ENCODE data around the gene KRTAP5-2. TPM values are rescaled to one million over a fixed set of nuclear protein-coding genes. Genes with fewer than 3 reads are reported as not detected.

The KRTAP5-2 gene
- total RNA-seq, 1 donor from 2014 or later, result not detected

- peak overlapping the region; percentile 69 for H3K4me3 Mint-ChIP-seq (ENCODE audit: unreplicated experiment)
- no peak for DNase-seq (ENCODE audit: low read depth)
- no peaks in the 10 kb centered on the region for H3K4me1 Mint-ChIP-seq (ENCODE audit: low read depth, unreplicated experiment)
- Histone ChIP-seq H3K79me2 (ENCODE audit: insufficient read depth, low read length) (peaks cover 15% of the 10 kb centered on the region), H3K9ac (ENCODE audit: low read length) (no peak overlapping the region), H3K4me1 (ENCODE audit: insufficient read depth, low read length) (no peaks in the 10 kb centered on the region), H3K27ac (ENCODE audit: low read depth, low read length) (no peak overlapping the region), H3K4me2 (ENCODE audit: low read length) (peak overlapping the region; percentile 81), H3K9me3 (ENCODE audit: insufficient read depth, low read depth, low read length) (no peaks in the 10 kb centered on the region), H3K36me3 (ENCODE audit: insufficient read depth, low read length) (no peaks in the 10 kb centered on the region), H3K27me3 (ENCODE audit: insufficient read depth, low read length) (peaks cover 14% of the 10 kb centered on the region), H2AFZ (ENCODE audit: low read depth, low read length) (no peak overlapping the region), H4K20me1 (ENCODE audit: insufficient read depth, low read length) (peaks cover 26% of the 10 kb centered on the region), H3K4me3 (ENCODE audit: insufficient read depth, low read depth, low read length) (no peak overlapping the region)
- TF ChIP-seq EZH2 (IDR thresholded peaks at IDR 0.05; ENCODE audit: insufficient read depth, low read length) (no peak), CTCF (IDR thresholded peaks at IDR 0.05; ENCODE audit: insufficient read depth, low read depth, low read length) (no peak)
- no peak overlapping the region for H3K27ac Mint-ChIP-seq (ENCODE audit: unreplicated experiment)
- peaks cover 27% of the 10 kb centered on the region for H3K27me3 Mint-ChIP-seq (ENCODE audit: low read depth, unreplicated experiment)
- H3K36me3 Mint-ChIP-seq (ENCODE audit: low read depth, unreplicated experiment), result peaks cover 7% of the 10 kb centered on the region
- peaks cover 10% of the 10 kb centered on the region for H3K9me3 Mint-ChIP-seq (ENCODE audit: unreplicated experiment)
- FAIRE-seq, result no peak
Observed at GRCh38 chr11:1574933-1575242, 23.2 kb downstream of the KRTAP5-2 start.

GRCh38 chr11:1574238-1574932 lies 23.7 kb downstream of the KRTAP5-2 start:
- no peaks in the 10 kb centered on the region for H3K9me3 ChIP-seq (ENCODE audit: insufficient read depth, low read depth, low read length)
- H3K79me2 ChIP-seq (ENCODE audit: insufficient read depth, low read length), result peaks cover 20% of the 10 kb centered on the region
- peak overlapping the region; percentile 5 for H3K4me3 ChIP-seq (ENCODE audit: insufficient read depth, low read depth, low read length)
- Mint-ChIP-seq H3K27ac (ENCODE audit: unreplicated experiment) (no peak overlapping the region), H3K4me1 (ENCODE audit: low read depth, unreplicated experiment) (peaks cover 3% of the 10 kb centered on the region), H3K27me3 (ENCODE audit: low read depth, unreplicated experiment) (peaks cover 27% of the 10 kb centered on the region), H3K9me3 (ENCODE audit: unreplicated experiment) (peaks cover 10% of the 10 kb centered on the region), H3K4me3 (ENCODE audit: unreplicated experiment) (peak overlapping the region; percentile 69), H3K36me3 (ENCODE audit: low read depth, unreplicated experiment) (peaks cover 9% of the 10 kb centered on the region)
- no peak overlapping the region for H3K27ac ChIP-seq (ENCODE audit: low read depth, low read length)
- H3K36me3 ChIP-seq (ENCODE audit: insufficient read depth, low read length), result no peaks in the 10 kb centered on the region
- DNase-seq (ENCODE audit: low read depth) (no peak), FAIRE-seq (no peak)
- H3K4me1 ChIP-seq (ENCODE audit: insufficient read depth, low read length), result no peaks in the 10 kb centered on the region
- no peak overlapping the region for H2AFZ ChIP-seq (ENCODE audit: low read depth, low read length)
- TF ChIP-seq EZH2 (IDR thresholded peaks at IDR 0.05; ENCODE audit: insufficient read depth, low read length) (peak; percentile 23), CTCF (IDR thresholded peaks at IDR 0.05; ENCODE audit: insufficient read depth, low read depth, low read length) (peak; percentile 56)
- peaks cover 31% of the 10 kb centered on the region for H4K20me1 ChIP-seq (ENCODE audit: insufficient read depth, low read length)
- peaks cover 14% of the 10 kb centered on the region for H3K27me3 ChIP-seq (ENCODE audit: insufficient read depth, low read length)
- no peak overlapping the region for H3K9ac ChIP-seq (ENCODE audit: low read length)
- H3K4me2 ChIP-seq (ENCODE audit: low read length), result peak overlapping the region; percentile 81

GRCh38 chr11:1573903-1574237 lies 24.2 kb downstream of the KRTAP5-2 start:
- H3K79me2 ChIP-seq (ENCODE audit: insufficient read depth, low read length), result peaks cover 25% of the 10 kb centered on the region
- H3K4me3 Mint-ChIP-seq (ENCODE audit: unreplicated experiment), result peak overlapping the region; percentile 70
- no peaks in the 10 kb centered on the region for H3K36me3 ChIP-seq (ENCODE audit: insufficient read depth, low read length)
- no peak overlapping the region for H2AFZ ChIP-seq (ENCODE audit: low read depth, low read length)
- peaks cover 24% of the 10 kb centered on the region for H3K27me3 Mint-ChIP-seq (ENCODE audit: low read depth, unreplicated experiment)
- H3K4me1 ChIP-seq (ENCODE audit: insufficient read depth, low read length), result no peaks in the 10 kb centered on the region
- peaks cover 37% of the 10 kb centered on the region for H4K20me1 ChIP-seq (ENCODE audit: insufficient read depth, low read length)
- peaks cover 5% of the 10 kb centered on the region for H3K4me1 Mint-ChIP-seq (ENCODE audit: low read depth, unreplicated experiment)
- H3K36me3 Mint-ChIP-seq (ENCODE audit: low read depth, unreplicated experiment), result peaks cover 10% of the 10 kb centered on the region
- H3K4me2 ChIP-seq (ENCODE audit: low read length), result peak overlapping the region; percentile 81
- FAIRE-seq, result no peak
- DNase-seq (ENCODE audit: low read depth), result no peak
- no peaks in the 10 kb centered on the region for H3K9me3 ChIP-seq (ENCODE audit: insufficient read depth, low read depth, low read length)
- H3K9ac ChIP-seq (ENCODE audit: low read length), result no peak overlapping the region
- H3K9me3 Mint-ChIP-seq (ENCODE audit: unreplicated experiment), result peaks cover 7% of the 10 kb centered on the region
- TF ChIP-seq CTCF (IDR thresholded peaks at IDR 0.05; ENCODE audit: insufficient read depth, low read depth, low read length) (no peak), EZH2 (IDR thresholded peaks at IDR 0.05; ENCODE audit: insufficient read depth, low read length) (peak; percentile 15)
- peaks cover 14% of the 10 kb centered on the region for H3K27me3 ChIP-seq (ENCODE audit: insufficient read depth, low read length)
- no peak overlapping the region for H3K27ac ChIP-seq (ENCODE audit: low read depth, low read length)
- no peak overlapping the region for H3K27ac Mint-ChIP-seq (ENCODE audit: unreplicated experiment)
- H3K4me3 ChIP-seq (ENCODE audit: insufficient read depth, low read depth, low read length), result no peak overlapping the region

Data from astrocyte (in vitro differentiated cells and primary cell).